Measurements from ENCODE around the gene KLHL14.

DNA sequence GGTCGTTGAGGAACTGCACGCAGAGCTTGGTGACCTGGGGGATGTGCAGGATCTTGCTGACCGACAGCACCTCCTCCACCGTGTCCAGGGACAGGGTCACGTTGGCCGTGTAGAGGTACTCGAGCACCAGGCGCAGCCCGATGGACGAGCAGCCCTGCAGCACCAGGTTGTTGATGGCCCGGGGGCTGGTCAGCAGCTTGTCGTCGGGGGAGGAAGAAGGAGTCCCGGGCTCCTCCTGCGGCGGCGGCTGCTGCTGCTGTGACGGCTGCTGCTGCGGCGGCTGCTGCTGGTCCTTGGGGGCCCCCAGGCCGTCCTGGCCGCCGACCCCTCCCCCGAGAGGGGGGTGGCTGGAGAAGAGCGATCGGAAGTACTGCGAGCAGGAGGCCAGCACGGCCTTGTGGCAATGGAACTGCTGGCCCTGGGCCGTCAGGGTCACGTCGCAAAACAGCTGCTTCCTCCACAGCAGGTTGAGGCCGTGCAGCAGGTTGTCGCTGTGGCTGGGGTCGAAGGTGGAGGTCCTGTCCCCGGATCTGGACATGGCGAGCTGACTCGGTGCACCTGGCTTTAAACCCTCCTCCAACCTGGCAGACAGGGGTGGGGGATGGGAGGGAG, 2.7 kb downstream of the KLHL14 start:
- TF ChIP-seq, protein P1, sequence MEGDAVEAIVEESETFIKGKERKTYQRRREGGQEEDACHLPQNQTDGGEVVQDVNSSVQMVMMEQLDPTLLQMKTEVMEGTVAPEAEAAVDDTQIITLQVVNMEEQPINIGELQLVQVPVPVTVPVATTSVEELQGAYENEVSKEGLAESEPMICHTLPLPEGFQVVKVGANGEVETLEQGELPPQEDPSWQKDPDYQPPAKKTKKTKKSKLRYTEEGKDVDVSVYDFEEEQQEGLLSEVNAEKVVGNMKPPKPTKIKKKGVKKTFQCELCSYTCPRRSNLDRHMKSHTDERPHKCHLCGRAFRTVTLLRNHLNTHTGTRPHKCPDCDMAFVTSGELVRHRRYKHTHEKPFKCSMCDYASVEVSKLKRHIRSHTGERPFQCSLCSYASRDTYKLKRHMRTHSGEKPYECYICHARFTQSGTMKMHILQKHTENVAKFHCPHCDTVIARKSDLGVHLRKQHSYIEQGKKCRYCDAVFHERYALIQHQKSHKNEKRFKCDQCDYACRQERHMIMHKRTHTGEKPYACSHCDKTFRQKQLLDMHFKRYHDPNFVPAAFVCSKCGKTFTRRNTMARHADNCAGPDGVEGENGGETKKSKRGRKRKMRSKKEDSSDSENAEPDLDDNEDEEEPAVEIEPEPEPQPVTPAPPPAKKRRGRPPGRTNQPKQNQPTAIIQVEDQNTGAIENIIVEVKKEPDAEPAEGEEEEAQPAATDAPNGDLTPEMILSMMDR (conservative IDR thresholded peaks at IDR 0.05; ENCODE audit: low read length), result no peak
- TF ChIP-seq EZH2phosphoT487 (IDR thresholded peaks at IDR 0.05; ENCODE audit: borderline replicate concordance, low read depth, low read length), result no peak

Data from OCI-LY7 (cell line).